CD14-positive monocyte (primary cell): Measurements from ENCODE around the gene HERC5. TPM values are rescaled to one million over a fixed set of nuclear protein-coding genes. Genes with fewer than 3 reads are reported as not detected.
"Not testable (repeated sequence)": the region's sequence is repeated elsewhere in the genome, so short reads cannot be mapped to it uniquely, and the experiment has no call there.

ENCODE experiments used
- DNase-seq, 3 donors: peaks; one replicate each; pipeline ENCODE4 v3.0.0-alpha.2; 2011 to 2022
- H2AFZ ChIP-seq: 2 replicates; pipeline ENCODE4 v1.6.0; 2012; ENCODE audit warnings: mild to moderate bottlenecking, low read depth, low read length, inconsistent platforms; ENCODE audit not compliant: insufficient read depth, poor library complexity, severe bottlenecking
- H3K27ac ChIP-seq, 2 donors: 1 replicate in 1 of 2; 2 replicates in 1 of 2; pipeline ENCODE4 v1.5.1; 2012 to 2013; ENCODE audit warnings: low read length in 2 of 2, control low read depth in 1 of 2, inconsistent platforms in 1 of 2, low read depth in 1 of 2, mild to moderate bottlenecking in 1 of 2
- H3K27me3 ChIP-seq, 2 donors: one replicate each; pipeline versions ENCODE4 v1.6.0 to v1.6.1; 2011 to 2013; ENCODE audit warnings: low read length in 2 of 2; ENCODE audit not compliant: control insufficient read depth in 2 of 2, insufficient read depth in 2 of 2
- H3K36me3 ChIP-seq, 2 donors: replicated peaks in 1 of 2; 1 replicate in 1 of 2; 2 replicates in 1 of 2; pipeline versions ENCODE4 v1.5.1 to v1.6.1; 2012 to 2013; ENCODE audit warnings: low read length in 2 of 2, control low read depth in 1 of 2, inconsistent platforms in 1 of 2, mild to moderate bottlenecking in 1 of 2; ENCODE audit not compliant: insufficient read depth in 2 of 2, control insufficient read depth in 1 of 2
- H3K4me1 ChIP-seq, 2 donors: 1 replicate in 1 of 2; 2 replicates in 1 of 2; pipeline versions ENCODE4 v1.5.1 to v1.6.1; 2012 to 2013; ENCODE audit warnings: low read length in 2 of 2, control low read depth in 1 of 2, inconsistent platforms in 1 of 2, mild to moderate bottlenecking in 1 of 2, moderate library complexity in 1 of 2; ENCODE audit not compliant: insufficient read depth in 2 of 2, control insufficient read depth in 1 of 2
- H3K4me2 ChIP-seq: replicated peaks from 2 replicates; pipeline ENCODE3; 2012; ENCODE audit warnings: low read length, moderate library complexity, mild to moderate bottlenecking; ENCODE audit not compliant: poor library complexity, severe bottlenecking; ENCODE audit errors: extremely low read depth
- H3K4me3 ChIP-seq, 3 experiments: fragments of 200-600 bp in 1 of 3; sonication (generic) in 1 of 3; replicated peaks in 1 of 3; 1 replicate in 2 of 3; 2 replicates in 1 of 3; pipeline ENCODE4 v1.5.1; 2011 to 2013; ENCODE audit warnings: low read length in 3 of 3, mild to moderate bottlenecking in 3 of 3, control low read depth in 2 of 3, low read depth in 2 of 3, inconsistent platforms in 1 of 3, moderate library complexity in 1 of 3
- H3K79me2 ChIP-seq: 2 replicates; pipeline ENCODE4 v1.6.0; 2012; ENCODE audit warnings: mild to moderate bottlenecking, control low read depth, inconsistent platforms, low read length, moderate library complexity; ENCODE audit not compliant: insufficient read depth
- H3K9ac ChIP-seq: 2 replicates; pipeline ENCODE4 v1.6.0; 2017; ENCODE audit warnings: low read length, mild to moderate bottlenecking; ENCODE audit not compliant: insufficient read depth, poor library complexity, severe bottlenecking
- H3K9me3 ChIP-seq, 2 donors: replicated peaks in 1 of 2; 1 replicate in 1 of 2; 2 replicates in 1 of 2; pipeline versions ENCODE4 v1.5.1 to v1.6.1; 2012 to 2013; ENCODE audit warnings: low read length in 2 of 2, control low read depth in 1 of 2; ENCODE audit not compliant: control insufficient read depth in 1 of 2, insufficient read depth in 1 of 2
- H4K20me1 ChIP-seq: 2 replicates; pipeline ENCODE4 v1.6.0; 2012; ENCODE audit warnings: mild to moderate bottlenecking, low read length, control low read depth, moderate library complexity; ENCODE audit not compliant: insufficient read depth
- H3K27ac Mint-ChIP-seq, 7 donors: one replicate each; pipeline ENCODE4 v1.8.0; 2020; ENCODE audit warnings: mild to moderate bottlenecking in 7 of 7, mixed read lengths in 7 of 7, moderate library complexity in 6 of 7, inconsistent platforms in 2 of 7
- H3K27me3 Mint-ChIP-seq, 3 donors: one replicate each; pipeline ENCODE4 v1.8.0; 2021 to 2022; ENCODE audit warnings: low read depth in 3 of 3, mild to moderate bottlenecking in 3 of 3, mixed read lengths in 3 of 3, moderate library complexity in 3 of 3, inconsistent platforms in 1 of 3
- H3K36me3 Mint-ChIP-seq, 2 donors: one replicate each; pipeline ENCODE4 v1.8.0; 2020; ENCODE audit warnings: mixed read lengths in 2 of 2, inconsistent platforms in 1 of 2, mild to moderate bottlenecking in 1 of 2
- H3K4me1 Mint-ChIP-seq: one replicate; pipeline ENCODE4 v1.8.0; 2020; ENCODE audit warnings: mild to moderate bottlenecking, mixed read lengths
- H3K4me3 Mint-ChIP-seq, 2 donors: one replicate each; pipeline ENCODE4 v1.8.0; 2020; ENCODE audit warnings: mild to moderate bottlenecking in 2 of 2, mixed read lengths in 2 of 2, moderate library complexity in 1 of 2
- H3K9me3 Mint-ChIP-seq, 7 donors: one replicate each; pipeline ENCODE4 v1.8.0; 2020 to 2022; ENCODE audit warnings: mixed read lengths in 7 of 7, mild to moderate bottlenecking in 6 of 7, moderate library complexity in 6 of 7, inconsistent platforms in 2 of 7
- whole genome bisulfite sequencing: methylation state at CpG from one replicate; pipeline ENCODE4 v1.1.5; 2013; ENCODE audit warnings: missing lambda C conversion rate; ENCODE audit not compliant: insufficient coverage; 5-methylcytosine and 5-hydroxymethylcytosine counted together
- intact Hi-C, 2 donors: fragments of 100-400 bp; cut with micrococcal nuclease; formaldehyde crosslinking; loops; one replicate each; pipeline versions ENCODE4 v1.15.0 to v1.15.1; 2023
- polyA plus RNA-seq, 3 donors: library from polyadenylated mRNA; depleted of rRNA in 1 of 3; unstranded in 2 of 3; stranded (reverse) in 1 of 3; fragments of 300-500 nt in 2 of 3; fragments of >200 nt in 1 of 3; fragmentation: Illumina TruSeq in 2 of 3; gene quantifications; 1 replicate in 2 of 3; 2 replicates in 1 of 3; pipeline ENCODE4 v1.2.3, GENCODE V29; 2012 to 2021
- TF ChIP-seq, protein P1 (sequence below): fragments of 200-600 bp; IDR thresholded peaks from one replicate; pipeline ENCODE4 v1.8.0; 2022; ENCODE audit warnings: antibody characterized with exemption, mild to moderate bottlenecking

Gene HERC5
- polyA plus RNA-seq, 3 donors = 2.9 to 10.4 (median 8.1) TPM

DNA sequence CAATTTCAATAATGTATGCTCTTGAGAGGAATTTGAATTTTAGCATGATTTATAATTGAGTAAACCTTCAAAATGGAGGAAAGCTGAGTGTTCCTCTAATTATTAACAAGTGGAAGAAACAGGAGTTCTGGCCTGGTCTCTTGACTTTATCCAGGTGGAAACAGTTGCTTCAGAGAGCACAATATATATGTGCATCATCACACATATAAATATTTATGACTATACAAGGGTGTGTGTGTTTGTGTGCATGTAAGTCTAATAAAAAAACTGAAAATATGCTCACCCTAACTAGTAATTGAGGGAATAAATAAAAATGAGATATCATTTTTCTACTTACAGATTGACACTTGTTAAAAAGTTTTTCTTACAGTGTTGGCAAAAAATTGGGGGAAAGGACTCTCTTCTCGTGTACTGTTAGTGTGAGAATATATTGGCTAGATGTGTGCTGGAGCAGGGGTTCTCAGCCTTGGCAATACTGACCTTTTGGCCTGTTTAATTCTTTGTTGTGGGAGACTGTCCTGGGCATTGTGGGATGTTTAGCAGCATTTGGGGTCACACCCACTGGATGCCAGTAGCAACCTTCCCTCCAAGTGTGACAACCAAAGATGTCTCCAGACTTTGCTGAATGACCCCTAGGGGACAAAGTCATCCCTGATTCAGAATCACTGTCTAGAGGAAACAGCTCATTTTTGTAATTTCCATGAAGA, 20.8 kb upstream of the HERC5 start:
- Histone ChIP-seq H3K36me3 (peaks cover 0 to 20% of the 10 kb centered on the region in 2 donors), H3K4me3 (no peak overlapping the region), H3K9me3 (peaks cover 0 to 3% of the 10 kb centered on the region in 2 donors), H3K27me3 (no peaks in the 10 kb centered on the region), H3K4me2 (no peak overlapping the region), H2AFZ (no peak overlapping the region), H4K20me1 (no peaks in the 10 kb centered on the region), H3K27ac (no peak overlapping the region), H3K9ac (no peak overlapping the region), H3K4me1 (no peaks in the 10 kb centered on the region), H3K79me2 (no peaks in the 10 kb centered on the region)
- intact Hi-C loops = no loop called here
- no peaks in the 10 kb centered on the region for H3K4me1 Mint-ChIP-seq
- peaks cover 25 to 31% of the 10 kb centered on the region in 2 donors for H3K36me3 Mint-ChIP-seq
- no peak overlapping the region for H3K27ac Mint-ChIP-seq
- DNase-seq = no peak
- no peak overlapping the region for H3K4me3 Mint-ChIP-seq
- peaks cover 3 to 10% (median 7%) of the 10 kb centered on the region in 7 donors for H3K9me3 Mint-ChIP-seq
- 100% methylated on average over 1 of the region's 1 CpG for WGBS
- H3K27me3 Mint-ChIP-seq = no peaks in the 10 kb centered on the region
- TF ChIP-seq, protein P1, sequence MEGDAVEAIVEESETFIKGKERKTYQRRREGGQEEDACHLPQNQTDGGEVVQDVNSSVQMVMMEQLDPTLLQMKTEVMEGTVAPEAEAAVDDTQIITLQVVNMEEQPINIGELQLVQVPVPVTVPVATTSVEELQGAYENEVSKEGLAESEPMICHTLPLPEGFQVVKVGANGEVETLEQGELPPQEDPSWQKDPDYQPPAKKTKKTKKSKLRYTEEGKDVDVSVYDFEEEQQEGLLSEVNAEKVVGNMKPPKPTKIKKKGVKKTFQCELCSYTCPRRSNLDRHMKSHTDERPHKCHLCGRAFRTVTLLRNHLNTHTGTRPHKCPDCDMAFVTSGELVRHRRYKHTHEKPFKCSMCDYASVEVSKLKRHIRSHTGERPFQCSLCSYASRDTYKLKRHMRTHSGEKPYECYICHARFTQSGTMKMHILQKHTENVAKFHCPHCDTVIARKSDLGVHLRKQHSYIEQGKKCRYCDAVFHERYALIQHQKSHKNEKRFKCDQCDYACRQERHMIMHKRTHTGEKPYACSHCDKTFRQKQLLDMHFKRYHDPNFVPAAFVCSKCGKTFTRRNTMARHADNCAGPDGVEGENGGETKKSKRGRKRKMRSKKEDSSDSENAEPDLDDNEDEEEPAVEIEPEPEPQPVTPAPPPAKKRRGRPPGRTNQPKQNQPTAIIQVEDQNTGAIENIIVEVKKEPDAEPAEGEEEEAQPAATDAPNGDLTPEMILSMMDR = no peak

DNA sequence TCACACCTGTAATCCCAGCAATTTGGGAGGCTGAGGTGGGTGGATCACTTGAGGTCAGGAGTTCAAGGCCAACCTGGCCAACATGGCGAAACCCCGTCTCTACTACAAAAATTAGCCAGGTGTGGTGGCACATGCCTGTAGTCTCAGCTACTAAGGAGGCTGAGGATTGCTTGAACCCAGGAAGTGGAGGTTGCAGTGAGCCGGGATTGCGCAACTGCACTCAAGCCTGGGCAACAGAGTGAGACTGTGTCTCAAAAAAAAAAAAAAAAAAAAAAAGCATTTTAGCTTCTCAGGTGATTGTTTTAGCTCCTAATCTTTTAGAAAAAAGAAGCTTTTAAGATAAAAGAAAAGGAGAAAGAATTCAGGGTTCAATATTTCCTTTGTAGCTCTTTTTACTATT, 19.0 kb upstream of the HERC5 start:
- peaks cover 33 to 35% of the 10 kb centered on the region in 2 donors for H3K36me3 Mint-ChIP-seq
- peaks cover 4 to 26% of the 10 kb centered on the region in 2 donors for H3K36me3 ChIP-seq
- H3K9ac ChIP-seq, H2AFZ ChIP-seq, H3K4me1 ChIP-seq, H3K27ac ChIP-seq, H3K4me2 ChIP-seq, H4K20me1 ChIP-seq, H3K4me3 ChIP-seq, H3K79me2 ChIP-seq, H3K27me3 Mint-ChIP-seq, intact Hi-C loops, H3K9me3 ChIP-seq, H3K4me3 Mint-ChIP-seq, H3K27me3 ChIP-seq, DNase-seq, H3K4me1 Mint-ChIP-seq: not testable (repeated sequence)
- peaks cover 5 to 12% (median 7%) of the 10 kb centered on the region in 7 donors for H3K9me3 Mint-ChIP-seq
- H3K27ac Mint-ChIP-seq = peak overlapping the region in 1 of 7 donors; percentile 76
- WGBS = 100% methylated on average over 2 of the region's 4 CpGs
